Keratinocyte (primary cell): Measurements from ENCODE around the gene SLC4A1AP. TPM values are rescaled to one million over a fixed set of nuclear protein-coding genes. Genes with fewer than 3 reads are reported as not detected.

Experiments
- DNase-seq: peaks from one replicate; pipeline ENCODE4 v3.0.0-alpha.2; 2011; ENCODE audit warnings: low read depth, missing footprints, low spot score
- FAIRE-seq: peaks from 2 replicates; lab custom pipeline; 2011; peaks lifted over from hg19 to GRCh38; lab: Jason Lieb, UNC
- H2AFZ ChIP-seq: 2 replicates; pipeline ENCODE4 v1.6.0; 2012; ENCODE audit warnings: low read length, control low read depth, inconsistent platforms; ENCODE audit not compliant: control insufficient read depth
- H3K27ac ChIP-seq: 2 replicates; pipeline ENCODE4 v1.5.1; 2011; ENCODE audit warnings: low read length; ENCODE audit not compliant: control insufficient read depth, insufficient read depth
- H3K27me3 ChIP-seq: 3 replicates; pipeline ENCODE4 v1.6.0; 2011; ENCODE audit warnings: low read length; ENCODE audit not compliant: control insufficient read depth, insufficient read depth; ENCODE audit errors: extremely low read depth
- H3K36me3 ChIP-seq, 2 experiments: 2 replicates in 1 of 2; 3 replicates in 1 of 2; pipeline ENCODE4 v1.5.1; 2011; ENCODE audit warnings: low read length in 2 of 2, mild to moderate bottlenecking in 1 of 2; ENCODE audit not compliant: control insufficient read depth in 2 of 2, insufficient read depth in 2 of 2; ENCODE audit errors: extremely low read depth in 1 of 2
- H3K4me1 ChIP-seq: 3 replicates; pipeline ENCODE4 v1.5.1; 2011; ENCODE audit warnings: low read length; ENCODE audit not compliant: control insufficient read depth, insufficient read depth; ENCODE audit errors: extremely low read depth
- H3K4me2 ChIP-seq: 3 replicates; pipeline ENCODE4 v1.6.0; 2011; ENCODE audit warnings: low read depth, low read length; ENCODE audit not compliant: control insufficient read depth, insufficient read depth; ENCODE audit errors: extremely low read depth
- H3K4me3 ChIP-seq, 3 experiments: fragments of 200-600 bp in 1 of 3; sonication (generic) in 1 of 3; 2 replicates in 2 of 3; 3 replicates in 1 of 3; pipeline ENCODE4 v1.5.1; 2011 to 2016; ENCODE audit warnings: low read length in 3 of 3, mild to moderate bottlenecking in 3 of 3, control low read depth in 2 of 3, inconsistent platforms in 1 of 3, low read depth in 1 of 3, mixed read lengths in 1 of 3, mixed run types in 1 of 3, moderate library complexity in 1 of 3; ENCODE audit not compliant: control insufficient read depth in 2 of 3, insufficient read depth in 2 of 3; ENCODE audit errors: extremely low read depth in 1 of 3
- H3K79me2 ChIP-seq: 2 replicates; pipeline ENCODE4 v1.6.0; 2012; ENCODE audit warnings: low read length; ENCODE audit not compliant: control insufficient read depth, insufficient read depth
- H3K9ac ChIP-seq: 3 replicates; pipeline ENCODE4 v1.6.0; 2011; ENCODE audit warnings: low read length; ENCODE audit not compliant: control insufficient read depth, insufficient read depth; ENCODE audit errors: extremely low read depth
- H3K9me1 ChIP-seq: 3 replicates; pipeline ENCODE4 v1.6.0; 2011; ENCODE audit warnings: low read length; ENCODE audit not compliant: control insufficient read depth, insufficient read depth; ENCODE audit errors: extremely low read depth
- H3K9me3 ChIP-seq: 2 replicates; pipeline ENCODE4 v1.5.1; 2012; ENCODE audit warnings: low read depth, low read length; ENCODE audit not compliant: control insufficient read depth
- H4K20me1 ChIP-seq: 3 replicates; pipeline ENCODE4 v1.6.0; 2011; ENCODE audit warnings: low read length; ENCODE audit not compliant: control insufficient read depth, insufficient read depth; ENCODE audit errors: extremely low read depth
- CTCF ChIP-seq, 3 experiments: IDR thresholded peaks in 1 of 3; conservative IDR thresholded peaks in 1 of 3; optimal IDR thresholded peaks in 1 of 3; 2 replicates in 2 of 3; 3 replicates in 1 of 3; pipeline versions ENCODE3 to v1.5.1; 2011; ENCODE audit warnings: low read length in 3 of 3, mild to moderate bottlenecking in 3 of 3, moderate library complexity in 2 of 3, control low read depth in 1 of 3, inconsistent platforms in 1 of 3; ENCODE audit not compliant: insufficient read depth in 2 of 3; ENCODE audit errors: extremely low read depth in 1 of 3
- EZH2 ChIP-seq: IDR thresholded peaks from one replicate; pipeline ENCODE4 v1.6.1; 2012; ENCODE audit warnings: inconsistent platforms, mild to moderate bottlenecking, low read length, moderate library complexity
- dilution Hi-C: fragments of 300-500 bp; cut with MboI; formaldehyde crosslinking; loops from one replicate; pipeline ENCODE4 v1.7.0; 2020; ENCODE audit warnings: low sequenced_read_pairs; ENCODE audit not compliant: extremely low pct_ligation_motif_present
- polyA plus RNA-seq, 5 experiments: library from polyadenylated mRNA; depleted of rRNA in 3 of 5; stranded (reverse) in 3 of 5; stranded (forward) in 1 of 5; unstranded in 1 of 5; fragments of >200 nt; gene quantifications; 1 replicate in 1 of 5; 2 replicates in 3 of 5; 3 replicates in 1 of 5; pipeline versions ENCODE4 v1.2.1 to v1.2.3, GENCODE V29; 2011 to 2012; ENCODE audit warnings: missing spikeins in 2 of 5, low read depth in 1 of 5, low replicate concordance in 1 of 5

SLC4A1AP gene
- polyA plus RNA-seq, 1 donor (not counting 4 experiments of a cell fraction or from before 2014, with no cell fraction given) = 17.0 TPM

DNA sequence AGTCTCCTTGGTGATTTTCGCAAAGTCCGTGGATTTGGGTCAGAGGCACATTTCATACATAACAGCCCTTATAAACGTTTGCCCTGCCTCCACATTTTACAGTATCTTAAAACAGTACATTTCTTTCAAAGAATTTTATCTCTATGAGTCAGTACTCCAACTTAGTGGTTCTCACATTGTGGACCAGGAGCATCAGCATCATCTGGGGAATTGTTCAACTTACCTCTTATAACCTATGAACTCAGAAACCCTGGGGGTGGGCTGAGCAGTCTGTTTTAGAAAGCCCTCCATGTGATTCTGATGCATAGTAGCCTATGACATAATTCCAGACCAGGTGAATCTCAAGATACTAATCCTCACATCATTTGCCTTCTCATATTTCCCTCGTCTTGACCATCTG is 12.6 kb upstream of the SLC4A1AP start:
- no peak overlapping the region for H2AFZ ChIP-seq
- no peak for FAIRE-seq
- no peak for DNase-seq
- H3K9ac ChIP-seq = no peak overlapping the region
- no peaks in the 10 kb centered on the region for H4K20me1 ChIP-seq
- no peaks in the 10 kb centered on the region for H3K9me1 ChIP-seq
- no peak overlapping the region for H3K4me3 ChIP-seq
- H3K4me2 ChIP-seq = no peak overlapping the region
- no peaks in the 10 kb centered on the region for H3K27me3 ChIP-seq
- peaks cover 24 to 35% of the 10 kb centered on the region in 2 experiments for H3K36me3 ChIP-seq
- H3K27ac ChIP-seq = no peak overlapping the region
- no peak for TF ChIP-seq CTCF (optimal IDR thresholded peaks at IDR 0.05 in 1 of 3, IDR thresholded peaks at IDR 0.05 in 1 of 3, conservative IDR thresholded peaks at IDR 0.05 in 1 of 3; ENCODE audit: extremely low read depth in 1 of 3, insufficient read depth in 2 of 3, low read length in 3 of 3)
- no peak for TF ChIP-seq EZH2
- no peaks in the 10 kb centered on the region for H3K79me2 ChIP-seq
- H3K9me3 ChIP-seq = no peaks in the 10 kb centered on the region
- H3K4me1 ChIP-seq = peaks cover 18% of the 10 kb centered on the region
- dilution Hi-C loops = no loop called here

GRCh38 chr2:27652341-27652740 is 11.3 kb upstream of the SLC4A1AP start:
- Histone ChIP-seq H3K27ac (peak overlapping the region; percentile 11), H3K36me3 (peaks cover 30 to 34% of the 10 kb centered on the region in 2 experiments), H2AFZ (no peak overlapping the region), H3K4me1 (peaks cover 18% of the 10 kb centered on the region), H3K9me1 (no peaks in the 10 kb centered on the region), H3K27me3 (no peaks in the 10 kb centered on the region), H4K20me1 (no peaks in the 10 kb centered on the region), H3K4me3 (no peak overlapping the region), H3K79me2 (no peaks in the 10 kb centered on the region), H3K9me3 (no peaks in the 10 kb centered on the region), H3K9ac (no peak overlapping the region), H3K4me2 (peak overlapping the region; percentile 37)
- TF ChIP-seq CTCF (optimal IDR thresholded peaks at IDR 0.05 in 1 of 3, IDR thresholded peaks at IDR 0.05 in 1 of 3, conservative IDR thresholded peaks at IDR 0.05 in 1 of 3; ENCODE audit: extremely low read depth in 1 of 3, insufficient read depth in 2 of 3, low read length in 3 of 3) (no peak), EZH2 (no peak)
- DNase-seq = no peak
- dilution Hi-C loops = no loop called here
- no peak for FAIRE-seq
